GM18499 (cell line): Measurements from ENCODE around the gene APBB2.

Experiments
- ATAC-seq: cut with Tn5 transposase; IDR thresholded peaks from one replicate; pipeline ENCODE4 v1.9.1; 2021; ENCODE audit warnings: moderate number of reproducible peaks; ENCODE audit not compliant: insufficient read depth, unreplicated experiment

APBB2 gene

GRCh38 chr4:41196633-41197332, 17.6 kb downstream of the APBB2 start:
- ATAC-seq, result no peak

- no peak for ATAC-seq
These were observed 22.2 kb downstream of the APBB2 start for GRCh38 chr4:41192136-41192535.

GRCh38 chr4:41189666-41190065, 24.7 kb downstream of the APBB2 start:
- no peak for ATAC-seq

GRCh38 chr4:41189076-41189475, 25.3 kb downstream of the APBB2 start:
- no peak for ATAC-seq

- no peak for ATAC-seq
These were observed 28.4 kb downstream of the APBB2 start for GRCh38 chr4:41185614-41186592.

- no peak for ATAC-seq
These were observed 30.3 kb downstream of the APBB2 start for GRCh38 chr4:41184009-41184408.

- ATAC-seq, result no peak
These were observed 31.3 kb downstream of the APBB2 start for GRCh38 chr4:41183021-41183553.

GRCh38 chr4:41181037-41181436, 33.3 kb downstream of the APBB2 start:
- no peak for ATAC-seq

GRCh38 chr4:41179498-41180195, 34.7 kb downstream of the APBB2 start:
- ATAC-seq, result no peak

GRCh38 chr4:41178372-41179370, 35.7 kb downstream of the APBB2 start:
- no peak for ATAC-seq

GRCh38 chr4:41177016-41177415, 37.3 kb downstream of the APBB2 start:
- ATAC-seq, result no peak

GRCh38 chr4:41176340-41176739, 38.0 kb downstream of the APBB2 start:
- no peak for ATAC-seq

- no peak for ATAC-seq
These were observed 38.5 kb downstream of the APBB2 start for GRCh38 chr4:41175794-41176193.

- no peak for ATAC-seq
These were observed 39.9 kb downstream of the APBB2 start for GRCh38 chr4:41174444-41174843.

- ATAC-seq, result no peak
These were observed 41.6 kb downstream of the APBB2 start for GRCh38 chr4:41172786-41173185.

GRCh38 chr4:41169256-41169800, 45.0 kb downstream of the APBB2 start:
- no peak for ATAC-seq

- no peak for ATAC-seq
These were observed 47.2 kb downstream of the APBB2 start for GRCh38 chr4:41167191-41167590.

- ATAC-seq, result no peak
These were observed 49.9 kb downstream of the APBB2 start for GRCh38 chr4:41164405-41164804.

GRCh38 chr4:41161355-41161754, 53.0 kb downstream of the APBB2 start:
- ATAC-seq, result no peak
